Adrenal gland (tissue), 12 donors: ENCODE results near the gene CNTN1. TPM values are rescaled to one million over a fixed set of nuclear protein-coding genes. Genes with fewer than 3 reads are reported as not detected.

Experiments
- DNase-seq, 7 donors: peaks; one replicate each; pipeline ENCODE4 v3.0.0-alpha.2; 2019 to 2020
- H3K27ac ChIP-seq, 5 donors: fragments of 200-600 bp; sonication (generic) in 4 of 5; 1 replicate in 3 of 5; 2 replicates in 2 of 5; pipeline versions ENCODE4 v1.5.1 to v1.8.0; 2016 to 2020; ENCODE audit warnings: mild to moderate bottlenecking in 1 of 5
- H3K27me3 ChIP-seq: fragments of 200-600 bp; 2 replicates; pipeline ENCODE4 v1.8.0; 2021
- H3K36me3 ChIP-seq, 2 donors: fragments of 200-600 bp; replicated peaks in 1 of 2; 1 replicate in 1 of 2; 2 replicates in 1 of 2; pipeline versions ENCODE4 v1.5.1 to v1.8.0; 2018 to 2022
- H3K4me1 ChIP-seq, 2 donors: fragments of 200-600 bp; replicated peaks in 1 of 2; 1 replicate in 1 of 2; 2 replicates in 1 of 2; pipeline versions ENCODE4 v1.5.1 to v1.8.0; 2018 to 2021
- H3K4me3 ChIP-seq, 4 donors: fragments of 200-600 bp; sonication (generic) in 3 of 4; one replicate each; pipeline ENCODE4 v1.5.1; 2016 to 2018
- H3K9me3 ChIP-seq, 3 donors: fragments of 200-600 bp; sonication (generic) in 1 of 3; replicated peaks in 1 of 3; 1 replicate in 2 of 3; 2 replicates in 1 of 3; pipeline versions ENCODE4 v1.5.1 to v1.8.0; 2016 to 2021
- CTCF ChIP-seq, 6 experiments: fragments of 450-650 bp in 4 of 6; fragments of 200-600 bp in 2 of 6; sonication (generic) in 1 of 6; IDR thresholded peaks; 1 replicate in 5 of 6; 2 replicates in 1 of 6; pipeline versions ENCODE4 v1.5.1 to v1.8.0; 2016 to 2021; ENCODE audit warnings: antibody characterized with exemption in 6 of 6, mild to moderate bottlenecking in 2 of 6, moderate library complexity in 1 of 6
- POLR2A ChIP-seq, 2 donors: fragments of 450-650 bp; IDR thresholded peaks; one replicate each; pipeline ENCODE4 v1.6.1; 2017; ENCODE audit warnings: antibody characterized with exemption in 2 of 2, mild to moderate bottlenecking in 2 of 2, moderate library complexity in 1 of 2
- WGBS, 4 donors: extraction: QIAGEN DNeasy Blood & Tissue Kit in 2 of 4; methylation state at CpG; one replicate each; pipeline versions ENCODE4 v1.1.5 to v1.1.7; 2013 to 2017; 5-methylcytosine and 5-hydroxymethylcytosine counted together
- intact Hi-C, 2 donors: fragments of 100-400 bp; cut with DNase I; formaldehyde crosslinking; loops; one replicate each; pipeline versions ENCODE4 v1.14.1 to v1.15.0; 2022 to 2023
- polyA plus RNA-seq, 3 donors: library from polyadenylated mRNA; stranded (reverse); fragments of 200-250 nt in 2 of 3; fragments of 350-450 nt in 1 of 3; fragmentation: Illumina TruSeq in 1 of 3; extraction: RNeasy Lipid Tissue Mini Kit (QIAGEN cat#74804) in 1 of 3; gene quantifications; one replicate each; pipeline ENCODE4 v1.2.3, GENCODE V29; 2013 to 2014
- total RNA-seq, 9 donors: library from RNA; depleted of rRNA in 4 of 9; stranded (reverse); fragments of >200 nt in 4 of 9; fragments of 120-200 nt in 1 of 9; fragmentation: NEBNext Ultra II Directional in 1 of 9; extraction: Animal tissue kit (Norgen Biotek cat#: 25700) in 1 of 9; gene quantifications; one replicate each; pipeline versions ENCODE4 v1.1.0 to v1.2.4, GENCODE V29; 2013 to 2023
- donor health status: healthy with polysubstance abuse.
- donor health status: Bipolar disorder and iron deficiency.
- donor health status: DM: yes; HTN: yes; CAD: no.
- donor health status: DM: no; HTN: no; CAD: no.
- donor health status: DM: no; HTN: no; CAD: no.
- donor health status: DM: yes; HTN: yes; CAD: no.

CNTN1 gene
- total and polyA plus RNA-seq, 12 donors = 3.8 to 76.8 (median 20.7) TPM

DNA sequence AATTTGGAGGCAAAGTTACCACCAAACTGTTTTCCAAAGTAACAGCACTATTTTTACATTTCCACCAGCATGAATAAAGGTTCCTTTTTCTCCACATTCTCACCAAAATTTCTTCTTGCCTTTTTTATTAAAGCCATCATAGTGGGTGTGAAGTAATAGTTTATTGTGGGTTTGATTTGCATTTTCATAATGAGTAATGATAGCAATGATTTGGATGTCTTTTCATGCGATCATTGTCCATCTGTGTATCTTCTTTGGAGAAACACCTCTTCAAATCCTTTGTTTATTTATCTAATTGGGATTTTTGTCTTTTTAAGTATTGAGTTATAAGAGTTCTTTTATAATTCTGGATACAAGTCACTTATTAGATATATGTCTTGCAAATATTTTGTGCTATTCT, 172.7 kb downstream of the CNTN1 start:
- intact Hi-C loops = no loop called here
- no peaks in the 10 kb centered on the region for H3K36me3 ChIP-seq

DNA sequence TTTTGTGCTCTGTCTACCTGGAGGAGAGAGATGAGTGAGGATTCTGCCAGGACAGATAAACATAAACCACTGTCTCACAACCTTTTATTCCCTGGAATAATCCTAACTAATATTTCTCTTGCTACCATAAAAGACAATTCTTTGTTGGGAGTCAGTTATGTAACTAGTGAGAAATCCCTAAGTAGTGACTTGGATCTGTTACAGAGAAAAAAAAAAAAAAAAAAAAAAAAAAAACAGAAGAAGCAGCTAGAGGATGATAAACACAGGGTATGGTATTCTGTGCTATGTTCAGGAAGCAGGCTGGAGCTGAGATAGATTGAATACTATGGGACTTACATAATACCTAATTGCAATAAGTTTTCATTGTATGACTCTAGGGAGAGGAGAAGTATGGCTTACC, 178.7 kb downstream of the CNTN1 start:
- no peaks in the 10 kb centered on the region for H3K9me3 ChIP-seq
- intact Hi-C loops = no loop called here
- no peaks in the 10 kb centered on the region for H3K27me3 ChIP-seq
- no peak overlapping the region for H3K27ac ChIP-seq
- H3K4me3 ChIP-seq = no peak overlapping the region
- TF ChIP-seq POLR2A (IDR thresholded peaks at IDR 0.05) (no peak), CTCF (IDR thresholded peaks at IDR 0.05) (no peak)
- H3K36me3 ChIP-seq = no peaks in the 10 kb centered on the region
- H3K4me1 ChIP-seq = no peaks in the 10 kb centered on the region
- DNase-seq = no peak

More for the DNA sequence above, 172.7 kb downstream of the CNTN1 start:
- WGBS, 4 donors = 84 to 90% (median 86%) methylated on average over 1 of the region's 1 CpG
- DNase-seq = no peak
- no peak overlapping the region for H3K27ac ChIP-seq
- TF ChIP-seq POLR2A (IDR thresholded peaks at IDR 0.05) (no peak), CTCF (IDR thresholded peaks at IDR 0.05) (no peak)
- no peaks in the 10 kb centered on the region for H3K4me1 ChIP-seq
- no peaks in the 10 kb centered on the region for H3K9me3 ChIP-seq
- no peak overlapping the region for H3K4me3 ChIP-seq
- no peaks in the 10 kb centered on the region for H3K27me3 ChIP-seq

DNA sequence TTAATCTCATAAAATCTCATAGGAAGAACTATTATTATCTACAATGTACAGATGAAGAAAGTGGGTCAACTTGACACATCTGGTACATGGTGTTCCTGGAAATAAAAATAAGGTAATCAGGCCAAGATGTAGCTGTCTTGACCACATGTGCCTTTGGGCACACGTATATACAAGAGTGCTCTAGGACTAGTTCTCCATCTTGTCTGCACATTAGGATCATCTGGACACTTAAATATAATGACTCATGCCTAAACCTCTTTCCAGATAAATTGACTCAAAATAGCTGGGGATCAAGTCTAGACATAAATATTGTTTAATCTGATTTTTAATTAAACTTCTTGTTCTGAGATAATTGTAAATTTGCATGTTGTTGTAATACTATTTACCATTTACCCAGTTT, 182.6 kb downstream of the CNTN1 start:
- no peak overlapping the region for H3K4me3 ChIP-seq
- no peaks in the 10 kb centered on the region for H3K36me3 ChIP-seq
- intact Hi-C loops = no loop called here
- no peaks in the 10 kb centered on the region for H3K27me3 ChIP-seq
- TF ChIP-seq POLR2A (IDR thresholded peaks at IDR 0.05) (no peak), CTCF (IDR thresholded peaks at IDR 0.05) (no peak)
- no peaks in the 10 kb centered on the region for H3K4me1 ChIP-seq
- DNase-seq = no peak
- H3K9me3 ChIP-seq = no peaks in the 10 kb centered on the region
- WGBS, 4 donors = 53 to 68% (median 62%) methylated on average over 1 of the region's 1 CpG
- H3K27ac ChIP-seq = no peak overlapping the region

DNA sequence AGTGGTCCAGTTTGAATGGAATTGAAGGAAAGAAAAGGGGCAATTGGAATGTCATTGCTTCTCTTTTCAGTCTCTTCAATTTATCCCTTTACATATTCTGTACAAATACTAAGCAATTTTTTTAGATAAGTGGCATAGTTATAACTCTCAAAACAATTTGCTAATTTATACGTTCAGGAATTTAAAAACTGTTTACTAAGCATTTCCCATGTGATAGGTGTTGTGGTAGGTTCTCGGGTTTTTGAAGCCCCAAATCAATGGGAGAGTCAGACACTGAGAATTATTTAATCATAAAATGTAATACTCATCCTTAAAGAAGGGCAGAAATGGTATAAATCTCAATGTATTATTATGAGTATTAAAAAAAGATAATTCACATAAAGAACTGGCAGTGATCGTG, 197.1 kb downstream of the CNTN1 start:
- Histone ChIP-seq H3K4me1 (no peaks in the 10 kb centered on the region), H3K27ac (no peak overlapping the region), H3K4me3 (no peak overlapping the region), H3K36me3 (no peaks in the 10 kb centered on the region), H3K27me3 (no peaks in the 10 kb centered on the region), H3K9me3 (peaks cover 0 to 4% (median 0%) of the 10 kb centered on the region in 3 donors)
- TF ChIP-seq CTCF (IDR thresholded peaks at IDR 0.05) (no peak), POLR2A (IDR thresholded peaks at IDR 0.05) (no peak)
- intact Hi-C loops = no loop called here
- 73 to 82% (median 78%) methylated on average over 3 of the region's 3 CpGs for WGBS, 4 donors
- DNase-seq = no peak
